Activated B cell treated with CpG ODN at 0.5 μM for 24 hours (primary cell): ENCODE measurements around the gene ARHGAP25. TPM values are rescaled to one million over a fixed set of nuclear protein-coding genes. Genes with fewer than 3 reads are reported as not detected.

Source experiments
- ATAC-seq: fragments of 200-7000 bp; cut with Tn5 transposase; one replicate; pipeline ENCODE4 v1.10.0; 2021; ENCODE audit warnings: low read depth, mild to moderate bottlenecking, moderate library complexity
- CTCF ChIA-PET: fragments of 350-600 bp; sonication (Branson Sonifier 250); formaldehyde crosslinking; loops from one replicate; lab custom pipeline; 2021; ENCODE audit warnings: antibody characterized with exemption; lab: Charles Lee
- POLR2A ChIA-PET: fragments of 350-600 bp; sonication (Branson Sonifier 250); formaldehyde crosslinking; loops from one replicate; lab custom pipeline; 2021; ENCODE audit warnings: antibody characterized with exemption; lab: Charles Lee
- DNase-seq: peaks from one replicate; pipeline ENCODE4 v3.0.0; 2022
- H3K27ac Mint-ChIP-seq: one replicate; pipeline ENCODE4 v1.8.0; 2020; ENCODE audit warnings: mixed read lengths
- H3K27me3 Mint-ChIP-seq: one replicate; pipeline ENCODE4 v1.8.0; 2021; ENCODE audit warnings: mixed read lengths
- H3K36me3 Mint-ChIP-seq: one replicate; pipeline ENCODE4 v1.8.0; 2021; ENCODE audit warnings: low read depth, mixed read lengths
- H3K4me1 Mint-ChIP-seq: one replicate; pipeline ENCODE4 v1.8.0; 2021; ENCODE audit warnings: mixed read lengths
- H3K4me3 Mint-ChIP-seq: one replicate; pipeline ENCODE4 v1.8.0; 2020; ENCODE audit warnings: mild to moderate bottlenecking, mixed read lengths
- H3K9me3 Mint-ChIP-seq: one replicate; pipeline ENCODE4 v1.8.0; 2020; ENCODE audit warnings: mixed read lengths
- intact Hi-C: fragments of 100-400 bp; cut with micrococcal nuclease; formaldehyde crosslinking; loops from one replicate; pipeline ENCODE4 v1.15.1; 2024
- total RNA-seq: library from RNA; stranded (reverse); gene quantifications from 2 replicates; pipeline ENCODE4 v1.2.3, GENCODE V29; 2022
- TF ChIP-seq, protein P1 (sequence below): fragments of 200-600 bp; IDR thresholded peaks from one replicate; pipeline ENCODE4 v1.8.0; 2022; ENCODE audit warnings: antibody characterized with exemption, mild to moderate bottlenecking

Gene ARHGAP25
- total RNA-seq, 1 donor from 2014 or later = 336 TPM

- Mint-ChIP-seq H3K9me3 (no peaks in the 10 kb centered on the region), H3K36me3 (peaks cover 2% of the 10 kb centered on the region), H3K27ac (peak overlapping the region; percentile 96), H3K4me3 (peak overlapping the region; percentile 67), H3K4me1 (peaks cover 98% of the 10 kb centered on the region), H3K27me3 (no peaks in the 10 kb centered on the region)
- intact Hi-C loops = loop anchor here (1.0 to 2.0 kb wide), 3 partner anchors 22 to 65 kb away; partner anchors contain the start of gene ARHGAP25
- DNase-seq (no peak), ATAC-seq (peak; percentile 46)
- ChIA-PET CTCF (interaction anchor here (0.7 to 3.5 kb wide), 5 partner anchors 15 to 69 kb away, joined by 3 to 29 read pairs (median 4); no protein-coding TSS in a partner anchor), POLR2A (interaction anchor here (0.6 to 22.0 kb wide), 19 partner anchors 8 to 141 kb away, joined by 3 to 1418 read pairs (median 6); partner anchors contain the start of gene ARHGAP25)
- TF ChIP-seq, protein P1, sequence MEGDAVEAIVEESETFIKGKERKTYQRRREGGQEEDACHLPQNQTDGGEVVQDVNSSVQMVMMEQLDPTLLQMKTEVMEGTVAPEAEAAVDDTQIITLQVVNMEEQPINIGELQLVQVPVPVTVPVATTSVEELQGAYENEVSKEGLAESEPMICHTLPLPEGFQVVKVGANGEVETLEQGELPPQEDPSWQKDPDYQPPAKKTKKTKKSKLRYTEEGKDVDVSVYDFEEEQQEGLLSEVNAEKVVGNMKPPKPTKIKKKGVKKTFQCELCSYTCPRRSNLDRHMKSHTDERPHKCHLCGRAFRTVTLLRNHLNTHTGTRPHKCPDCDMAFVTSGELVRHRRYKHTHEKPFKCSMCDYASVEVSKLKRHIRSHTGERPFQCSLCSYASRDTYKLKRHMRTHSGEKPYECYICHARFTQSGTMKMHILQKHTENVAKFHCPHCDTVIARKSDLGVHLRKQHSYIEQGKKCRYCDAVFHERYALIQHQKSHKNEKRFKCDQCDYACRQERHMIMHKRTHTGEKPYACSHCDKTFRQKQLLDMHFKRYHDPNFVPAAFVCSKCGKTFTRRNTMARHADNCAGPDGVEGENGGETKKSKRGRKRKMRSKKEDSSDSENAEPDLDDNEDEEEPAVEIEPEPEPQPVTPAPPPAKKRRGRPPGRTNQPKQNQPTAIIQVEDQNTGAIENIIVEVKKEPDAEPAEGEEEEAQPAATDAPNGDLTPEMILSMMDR = no peak
Observed at GRCh38 chr2:68767031-68767961, 32.7 kb downstream of the ARHGAP25 start.

DNA sequence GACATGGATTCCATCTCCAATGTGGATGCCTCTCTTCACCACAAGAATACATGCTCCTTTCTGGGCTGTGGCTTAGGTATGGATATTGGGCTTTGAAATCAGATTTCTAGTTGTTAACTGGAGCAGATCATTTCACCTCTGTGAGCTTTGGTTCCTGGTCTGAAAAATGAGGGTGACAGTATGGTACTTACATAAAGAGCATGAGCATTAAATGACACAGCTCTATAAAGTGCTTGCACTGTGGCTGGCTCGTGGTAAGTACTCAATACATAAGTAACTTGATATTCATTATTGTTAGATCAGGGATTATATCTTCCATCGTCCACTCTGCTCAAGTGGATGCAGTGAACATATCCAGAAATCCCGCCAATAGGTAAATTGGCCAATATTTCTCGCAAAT is 33.4 kb downstream of the ARHGAP25 start:
- H3K4me1 Mint-ChIP-seq = peaks cover 99% of the 10 kb centered on the region
- H3K4me3 Mint-ChIP-seq = peak overlapping the region; percentile 67
- intact Hi-C loops = loop anchor here (1.0 to 2.0 kb wide), 3 partner anchors 21 to 64 kb away; partner anchors contain the start of gene ARHGAP25
- TF ChIP-seq, protein P1 = no peak
- CTCF ChIA-PET = interaction anchor here (0.7 to 1.7 kb wide), 4 partner anchors 16 to 68 kb away, joined by 3 to 7 read pairs (median 4); no protein-coding TSS in a partner anchor
- H3K27ac Mint-ChIP-seq = peak overlapping the region; percentile 96
- H3K27me3 Mint-ChIP-seq = no peaks in the 10 kb centered on the region
- ATAC-seq = no peak
- H3K9me3 Mint-ChIP-seq = no peaks in the 10 kb centered on the region
- H3K36me3 Mint-ChIP-seq = peaks cover 2% of the 10 kb centered on the region
- POLR2A ChIA-PET = interaction anchor here (0.6 to 22.0 kb wide), 18 partner anchors 9 to 140 kb away, joined by 3 to 1418 read pairs (median 4); partner anchors contain the start of gene ARHGAP25
- no peak for DNase-seq

GRCh38 chr2:68768461-68768860 is 33.9 kb downstream of the ARHGAP25 start:
- no peak for DNase-seq
- peaks cover 99% of the 10 kb centered on the region for H3K4me1 Mint-ChIP-seq
- peaks cover 2% of the 10 kb centered on the region for H3K36me3 Mint-ChIP-seq
- H3K27ac Mint-ChIP-seq = peak overlapping the region; percentile 96
- CTCF ChIA-PET = interaction anchor here (0.7 to 1.7 kb wide), 3 partner anchors 13 to 20 kb away, joined by 3 to 7 read pairs (median 3); no protein-coding TSS in a partner anchor
- TF ChIP-seq, protein P1 = no peak
- no peaks in the 10 kb centered on the region for H3K27me3 Mint-ChIP-seq
- H3K9me3 Mint-ChIP-seq = no peaks in the 10 kb centered on the region
- intact Hi-C loops = no loop called here
- ATAC-seq = peak; percentile 6
- POLR2A ChIA-PET = interaction anchor here (0.7 to 22.0 kb wide), 14 partner anchors 11 to 140 kb away, joined by 3 to 1418 read pairs (median 6); partner anchors contain the start of gene ARHGAP25
- H3K4me3 Mint-ChIP-seq = peak overlapping the region; percentile 67

DNA sequence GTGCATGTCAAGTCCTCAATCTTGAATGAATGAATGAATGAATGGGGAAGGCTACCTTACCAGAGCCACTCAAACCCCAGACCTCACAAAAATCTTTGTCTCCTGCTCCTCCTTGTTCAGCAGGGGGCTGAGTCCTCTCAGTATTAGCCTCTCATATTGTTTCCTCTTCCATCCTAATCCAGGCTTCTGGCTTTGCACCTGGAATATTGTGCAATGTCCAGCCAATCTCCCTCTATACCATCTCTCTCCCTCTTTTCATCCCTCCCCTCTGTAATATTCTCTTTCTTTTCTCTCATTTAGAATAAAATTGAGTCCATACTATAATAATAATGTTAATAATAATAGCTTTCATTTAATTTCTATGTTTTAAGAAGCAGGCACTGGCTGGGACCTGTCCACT is 34.3 kb downstream of the ARHGAP25 start:
- peak overlapping the region; percentile 67 for H3K4me3 Mint-ChIP-seq
- peaks cover 99% of the 10 kb centered on the region for H3K4me1 Mint-ChIP-seq
- H3K9me3 Mint-ChIP-seq = no peaks in the 10 kb centered on the region
- intact Hi-C loops = no loop called here
- H3K36me3 Mint-ChIP-seq = peaks cover 2% of the 10 kb centered on the region
- POLR2A ChIA-PET = interaction anchor here (0.7 to 22.0 kb wide), 10 partner anchors 11 to 139 kb away, joined by 3 to 1418 read pairs (median 11); partner anchors contain the start of gene ARHGAP25
- CTCF ChIA-PET = interaction anchor here (1.0 to 1.7 kb wide), 2 partner anchors 13 to 17 kb away, joined by 3 to 7 read pairs; no protein-coding TSS in a partner anchor
- no peak for DNase-seq
- ATAC-seq = no peak
- H3K27me3 Mint-ChIP-seq = no peaks in the 10 kb centered on the region
- H3K27ac Mint-ChIP-seq = peak overlapping the region; percentile 96
- TF ChIP-seq, protein P1 = no peak
